GM21381 (cell line): ENCODE measurements around the gene SPTBN4.
"Not testable (repeated sequence)": the region's sequence is repeated elsewhere in the genome, so short reads cannot be mapped to it uniquely, and the experiment has no call there.

Experiments
- ATAC-seq: cut with Tn5 transposase; IDR thresholded peaks from one replicate; pipeline ENCODE4 v1.9.1; 2021; ENCODE audit warnings: mild to moderate bottlenecking, moderate library complexity; ENCODE audit not compliant: unreplicated experiment

SPTBN4 gene

GRCh38 chr19:40613690-40614621, 147.2 kb downstream of the SPTBN4 start:
- peak; percentile 51 for ATAC-seq

DNA sequence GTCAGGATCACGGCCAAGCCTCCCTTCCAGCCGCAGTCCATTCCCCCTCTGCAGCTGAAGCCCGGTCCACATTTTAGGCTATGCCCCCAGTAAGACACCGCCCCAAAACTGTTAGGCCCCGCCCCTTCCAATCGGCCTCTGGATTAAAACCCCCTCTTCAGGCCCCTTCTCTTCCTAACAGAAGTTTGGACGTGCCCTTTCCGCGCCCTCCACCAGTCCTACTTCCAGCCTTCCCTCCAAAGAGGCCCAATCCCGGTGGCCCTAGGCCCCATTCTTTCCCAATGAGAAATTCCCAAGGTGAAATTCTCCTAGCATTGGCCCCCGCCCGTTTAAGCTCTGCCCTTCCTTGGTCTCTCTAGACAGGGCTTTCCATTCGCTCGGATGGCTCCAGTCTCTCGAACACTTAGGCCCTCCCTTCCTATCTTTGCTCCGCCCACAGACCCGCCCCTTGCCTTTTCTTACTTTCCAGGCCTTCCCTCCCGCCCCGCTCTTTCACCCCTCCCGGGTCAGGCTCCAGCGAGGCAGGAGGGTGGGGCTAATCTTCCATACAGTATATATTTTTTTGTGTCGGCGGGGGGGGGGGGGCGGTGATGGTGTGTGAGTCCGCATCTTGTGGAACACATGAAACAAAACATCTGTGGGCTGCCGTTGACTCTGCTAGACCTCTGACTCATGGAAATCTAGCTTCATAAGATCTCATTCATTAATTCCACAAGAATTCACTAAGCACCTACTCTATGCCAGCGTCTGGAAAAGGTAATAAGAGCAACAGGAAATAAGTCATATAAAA, 148.0 kb downstream of the SPTBN4 start:
- no peak for ATAC-seq

DNA sequence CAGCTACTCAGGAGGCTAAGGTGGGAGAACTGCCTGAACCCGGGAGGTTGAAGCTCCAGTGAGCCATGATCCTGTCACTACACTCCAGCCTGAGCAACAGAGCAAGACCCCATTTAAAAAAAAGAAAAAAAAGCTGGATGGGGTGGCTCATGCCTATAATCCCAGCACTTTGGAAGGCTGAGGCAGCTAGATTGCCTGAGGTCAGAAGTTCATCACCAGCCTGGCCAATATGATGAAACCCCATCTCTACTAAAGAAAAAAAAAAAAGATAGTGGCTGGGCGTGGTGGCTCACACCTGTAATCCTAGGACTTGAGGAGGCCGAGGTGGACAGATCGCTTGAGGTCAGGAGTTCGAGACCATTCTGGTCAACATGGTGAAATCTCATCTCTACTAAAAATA, 149.4 kb downstream of the SPTBN4 start:
- ATAC-seq = no peak

DNA sequence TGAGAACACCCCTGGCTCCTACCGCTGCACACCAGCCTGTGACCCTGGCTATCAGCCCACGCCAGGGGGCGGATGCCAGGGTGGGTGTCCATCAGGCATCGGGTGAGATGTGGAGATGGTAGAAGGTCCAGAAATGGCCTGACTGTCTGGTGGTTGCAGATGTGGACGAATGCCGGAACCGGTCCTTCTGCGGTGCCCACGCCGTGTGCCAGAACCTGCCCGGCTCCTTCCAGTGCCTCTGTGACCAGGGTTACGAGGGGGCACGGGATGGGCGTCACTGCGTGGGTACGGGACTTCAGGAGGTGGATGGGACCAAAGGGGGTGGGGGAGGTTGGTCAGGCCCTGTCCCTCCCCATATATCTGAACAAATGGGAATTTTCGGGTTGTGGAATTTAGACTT, 150.1 kb downstream of the SPTBN4 start:
- no peak for ATAC-seq

GRCh38 chr19:40617961-40618360, 151.2 kb downstream of the SPTBN4 start:
- no peak for ATAC-seq

DNA sequence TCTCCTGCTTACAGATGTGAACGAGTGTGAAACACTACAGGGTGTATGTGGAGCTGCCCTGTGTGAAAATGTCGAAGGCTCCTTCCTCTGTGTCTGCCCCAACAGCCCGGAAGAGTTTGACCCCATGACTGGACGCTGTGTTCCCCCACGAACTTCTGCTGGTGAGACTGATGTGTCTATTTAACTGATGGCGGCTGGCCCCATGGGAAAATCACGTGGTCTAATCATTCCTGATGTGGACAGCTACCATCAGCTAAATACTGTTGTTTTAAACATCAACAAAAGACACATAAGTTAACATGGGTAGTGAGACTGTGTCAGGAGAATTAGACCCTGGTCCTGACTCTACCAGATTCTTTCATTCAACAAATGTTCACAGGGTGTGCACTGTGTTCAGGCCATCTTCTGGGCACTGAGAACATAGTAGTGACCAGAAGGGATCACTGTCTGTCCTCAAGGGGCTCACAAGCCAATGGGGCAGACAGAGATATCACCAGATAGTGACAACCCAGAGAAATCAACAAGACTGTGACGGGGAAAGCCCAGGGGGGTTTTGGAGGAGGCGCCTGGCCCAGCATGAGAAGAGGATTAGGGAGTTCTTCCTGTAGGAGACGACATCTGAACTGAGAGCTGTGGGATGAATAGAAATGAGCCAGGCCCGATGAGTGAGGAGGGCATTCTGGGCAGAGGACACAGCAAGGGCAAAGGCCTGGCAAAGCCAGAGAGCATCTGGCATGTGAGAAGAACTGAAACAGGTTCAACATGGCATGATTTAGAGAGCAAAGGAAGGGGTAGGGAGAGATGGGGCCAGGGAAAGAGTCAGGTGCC, 152.7 kb downstream of the SPTBN4 start:
- no peak for ATAC-seq

DNA sequence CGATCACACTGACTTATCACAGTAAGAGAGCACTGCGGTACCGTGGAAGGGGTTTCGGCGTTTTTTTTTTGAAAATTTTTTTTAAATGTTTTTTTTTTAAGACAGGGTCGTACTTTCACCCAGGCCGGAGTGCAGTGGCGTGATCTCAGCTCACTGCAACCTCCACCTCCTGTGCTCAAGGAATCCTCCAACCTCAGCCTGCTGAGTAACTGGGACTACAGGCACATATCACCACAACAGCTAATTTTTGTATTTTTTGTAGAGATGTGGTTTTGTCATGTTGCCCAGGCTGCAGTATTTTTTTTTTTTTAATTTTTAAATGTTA, 153.3 kb downstream of the SPTBN4 start:
- no peak for ATAC-seq

DNA sequence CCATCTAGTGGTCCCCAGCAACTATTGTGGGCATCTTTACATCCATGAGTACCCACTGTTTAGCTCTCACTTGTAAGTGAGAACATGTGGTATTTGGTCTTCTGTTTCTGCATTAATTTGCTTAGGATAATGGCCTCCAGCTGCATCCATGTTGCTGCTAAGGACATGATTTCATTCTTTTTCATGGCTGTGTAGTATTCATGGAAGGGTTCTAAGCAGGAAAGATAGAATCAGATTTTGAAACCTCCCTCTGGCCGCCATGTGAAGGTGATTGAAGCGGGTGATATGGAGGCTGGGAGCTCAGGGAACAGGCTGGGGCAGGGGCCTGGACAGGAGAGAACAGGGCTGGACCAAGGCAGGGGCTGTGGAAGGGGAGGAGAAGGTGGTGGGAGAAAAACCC, 154.5 kb downstream of the SPTBN4 start:
- no peak for ATAC-seq

DNA sequence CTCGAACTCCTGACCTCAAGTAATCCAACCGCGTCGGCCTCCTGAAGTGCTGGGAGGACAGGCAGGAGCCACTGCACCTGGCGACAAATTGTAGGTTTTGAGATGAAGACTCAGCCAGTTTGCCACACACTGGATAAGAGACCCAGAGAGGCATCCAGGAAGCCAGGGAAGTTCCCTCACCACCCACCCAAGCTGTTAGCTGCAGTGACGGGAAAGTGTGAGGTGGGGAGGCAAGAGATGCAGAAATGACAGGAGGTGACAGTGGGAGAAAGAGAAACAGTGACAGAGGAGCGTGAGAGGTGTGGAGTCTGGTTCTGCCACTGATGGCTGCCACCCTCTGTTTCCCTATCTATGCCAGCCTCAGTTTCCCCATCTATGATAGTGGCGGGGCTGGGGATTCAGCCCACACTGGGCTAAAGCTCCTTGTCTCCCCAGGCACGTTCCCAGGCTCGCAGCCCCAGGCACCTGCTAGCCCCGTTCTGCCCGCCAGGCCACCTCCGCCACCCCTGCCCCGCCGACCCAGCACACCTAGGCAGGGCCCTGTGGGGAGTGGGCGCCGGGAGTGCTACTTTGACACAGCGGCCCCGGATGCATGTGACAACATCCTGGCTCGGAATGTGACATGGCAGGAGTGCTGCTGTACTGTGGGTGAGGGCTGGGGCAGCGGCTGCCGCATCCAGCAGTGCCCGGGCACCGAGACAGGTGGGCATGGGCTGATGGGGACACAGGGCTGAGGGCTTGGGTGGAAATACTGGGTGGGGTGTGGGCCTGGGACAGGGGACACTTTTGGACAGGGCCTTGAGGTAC, 155.4 kb downstream of the SPTBN4 start:
- no peak for ATAC-seq

DNA sequence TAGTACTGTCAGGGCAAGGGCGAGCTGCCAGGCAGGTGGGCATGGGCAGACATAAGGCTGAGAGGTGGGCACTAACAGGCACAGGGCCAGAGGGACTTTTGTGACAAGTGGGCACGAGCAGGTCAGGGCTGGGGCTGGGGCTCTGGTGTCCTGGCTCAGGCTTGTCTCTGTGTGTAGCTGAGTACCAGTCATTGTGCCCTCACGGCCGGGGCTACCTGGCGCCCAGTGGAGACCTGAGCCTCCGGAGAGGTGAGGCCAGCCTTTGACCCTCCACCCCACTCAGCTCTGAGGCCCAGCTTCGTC, 155.9 kb downstream of the SPTBN4 start:
- ATAC-seq = no peak

DNA sequence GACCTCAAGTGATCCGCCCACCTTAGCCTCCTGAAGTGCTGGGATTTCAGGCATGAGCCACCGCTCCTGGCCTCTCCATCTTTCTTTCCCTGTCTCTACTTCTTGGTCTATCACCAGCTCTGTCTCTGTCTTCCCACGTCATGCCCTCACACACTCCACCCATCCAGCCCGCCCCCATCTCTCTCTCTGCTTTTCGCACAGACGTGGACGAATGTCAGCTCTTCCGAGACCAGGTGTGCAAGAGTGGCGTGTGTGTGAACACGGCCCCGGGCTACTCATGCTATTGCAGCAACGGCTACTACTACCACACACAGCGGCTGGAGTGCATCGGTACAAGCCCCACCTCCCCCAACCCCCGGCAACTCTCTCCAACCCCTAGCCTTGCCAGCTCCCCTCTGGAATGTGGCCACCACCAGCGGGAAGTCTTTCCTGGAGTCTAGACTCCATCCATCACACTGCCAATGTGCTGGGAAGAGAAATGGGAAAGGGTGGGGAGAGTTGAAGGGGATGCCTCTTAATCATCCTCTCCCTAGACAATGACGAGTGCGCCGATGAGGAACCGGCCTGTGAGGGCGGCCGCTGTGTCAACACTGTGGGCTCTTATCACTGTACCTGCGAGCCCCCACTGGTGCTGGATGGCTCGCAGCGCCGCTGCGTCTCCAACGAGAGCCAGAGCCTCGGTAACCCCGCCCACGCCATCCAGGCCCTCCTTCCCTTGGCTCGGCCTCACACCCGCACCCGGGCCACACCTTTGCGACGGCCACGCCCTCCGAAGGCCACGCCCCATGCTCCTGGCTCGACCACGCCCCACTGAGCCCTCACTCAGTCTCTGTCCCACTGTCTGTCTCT, 156.8 kb downstream of the SPTBN4 start:
- no peak for ATAC-seq

DNA sequence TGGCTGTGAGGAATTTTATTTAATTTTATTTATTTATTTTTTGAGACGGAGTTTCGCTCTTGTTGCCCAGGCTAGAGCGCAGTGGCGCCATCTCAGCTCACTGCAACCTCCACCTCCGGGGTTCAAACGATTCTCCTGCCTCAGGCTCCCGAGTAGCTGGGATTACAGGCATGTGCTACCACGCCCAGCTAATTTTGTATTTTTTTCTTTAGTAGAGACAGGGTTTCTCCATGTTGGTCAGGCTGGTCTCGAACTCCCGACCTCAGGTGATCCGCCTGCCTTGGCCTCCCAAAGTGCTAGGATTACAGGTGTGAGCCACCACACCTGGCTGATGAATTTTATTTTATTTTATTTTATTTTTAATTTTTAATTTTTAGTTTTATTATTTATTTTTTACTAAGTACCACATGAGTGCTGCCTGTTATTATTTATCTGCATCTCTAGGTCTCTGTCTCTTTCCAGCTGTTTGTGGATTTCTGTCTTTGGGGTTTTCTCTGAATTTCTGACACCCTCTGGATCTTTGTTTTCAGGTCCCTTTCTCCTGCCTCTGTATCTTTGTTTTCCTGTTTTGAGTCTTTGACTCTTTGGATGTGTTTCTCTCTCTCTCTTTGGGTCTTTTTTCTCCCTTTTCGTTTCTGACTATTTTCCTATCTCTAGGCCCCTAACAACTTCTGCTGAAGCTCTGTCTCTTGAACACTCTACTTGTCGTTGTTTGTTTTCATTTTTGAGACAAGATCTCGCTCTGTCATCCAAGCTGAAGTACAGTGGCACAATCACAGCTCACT, 157.8 kb downstream of the SPTBN4 start:
- ATAC-seq = not testable (repeated sequence)

DNA sequence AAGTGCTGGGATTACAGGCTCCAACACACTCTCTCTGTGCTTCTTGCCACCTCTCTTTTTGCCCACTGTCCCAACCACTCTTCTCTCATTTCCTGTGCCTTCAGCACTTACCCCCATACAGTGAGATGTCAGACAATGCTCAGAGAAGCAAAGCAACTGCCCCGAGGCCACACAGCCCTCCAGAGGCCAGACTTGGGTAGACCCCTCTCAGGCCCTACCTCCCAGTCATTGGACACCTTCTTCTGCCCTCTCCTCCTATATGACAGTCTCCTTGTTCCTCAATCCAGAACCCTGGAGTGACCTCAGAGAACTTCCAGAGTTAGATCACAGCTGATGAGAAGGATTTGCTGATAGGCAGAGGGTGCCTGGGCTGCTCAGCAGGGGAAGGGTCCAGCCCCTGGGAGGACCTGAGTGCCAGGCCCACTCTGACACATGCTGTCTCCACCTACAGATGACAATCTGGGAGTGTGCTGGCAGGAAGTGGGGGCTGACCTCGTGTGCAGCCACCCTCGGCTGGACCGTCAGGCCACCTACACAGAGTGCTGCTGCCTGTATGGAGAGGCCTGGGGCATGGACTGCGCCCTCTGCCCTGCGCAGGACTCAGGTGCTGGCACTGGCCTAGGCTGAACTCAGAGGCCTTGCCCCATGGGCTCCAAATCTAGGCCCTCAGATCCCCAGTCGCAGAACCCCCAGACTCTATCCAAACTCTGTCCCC, 158.8 kb downstream of the SPTBN4 start:
- no peak for ATAC-seq
